ENCODE measurements around the gene SAMD11. TPM values are rescaled to one million over a fixed set of nuclear protein-coding genes. Genes with fewer than 3 reads are reported as not detected.

SAMD11 gene
- total and polyA plus RNA-seq, 10 of the 15 experiments (the other 5 are each of a cell fraction or from before 2014, with no cell fraction given) = 0.04 to 0.31 (median 0.19) TPM; not detected in 6

- Histone ChIP-seq H3K4me1 (ENCODE audit: control insufficient read depth, insufficient read depth, low read length) (no peaks in the 10 kb centered on the region), H3K9me3 (replicated peaks; ENCODE audit: control insufficient read depth, insufficient read depth, low read length) (no peaks in the 10 kb centered on the region), H3K27ac (ENCODE audit: control insufficient read depth, insufficient read depth) (no peak overlapping the region), H3K4me2 (ENCODE audit: control insufficient read depth, insufficient read depth) (no peak overlapping the region), H3K9ac (ENCODE audit: control insufficient read depth, insufficient read depth, low read length) (no peak overlapping the region), H3K36me3 (ENCODE audit: control insufficient read depth in 2 of 2, insufficient read depth in 2 of 2, low read length in 1 of 2) (no peaks in the 10 kb centered on the region), H4K20me1 (ENCODE audit: control insufficient read depth, insufficient read depth) (no peaks in the 10 kb centered on the region; the same call in 1 of the 2 replicates), H3K79me2 (ENCODE audit: control insufficient read depth, insufficient read depth, low read length) (no peaks in the 10 kb centered on the region), H3K4me3 (no peak overlapping the region), H3K27me3 (replicated peaks in 1 of 2; ENCODE audit: control insufficient read depth in 2 of 2, insufficient read depth in 2 of 2, low read length in 1 of 2) (no peaks in the 10 kb centered on the region; a peak in 3 of 4 replicates), H2AFZ (ENCODE audit: control insufficient read depth, low read depth, low read length) (no peak overlapping the region)
- ChIA-PET SMC1A (ENCODE audit: uncharacterized antibody, unreplicated experiment) (no interaction called here), RAD21 (ENCODE audit: unreplicated experiment) (no interaction called here), POLR2A (no interaction called here), CTCF (no interaction called here)
- intact Hi-C loops (cut with micrococcal nuclease; ENCODE audit: unreplicated experiment) = no loop called here
- TF ChIP-seq, protein P1, sequence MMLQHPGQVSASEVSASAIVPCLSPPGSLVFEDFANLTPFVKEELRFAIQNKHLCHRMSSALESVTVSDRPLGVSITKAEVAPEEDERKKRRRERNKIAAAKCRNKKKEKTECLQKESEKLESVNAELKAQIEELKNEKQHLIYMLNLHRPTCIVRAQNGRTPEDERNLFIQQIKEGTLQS (IDR thresholded peaks at IDR 0.05; ENCODE audit: borderline replicate concordance, extremely low read depth, low read depth, low read length) = no peak
- TF ChIP-seq POLR2AphosphoS5 (IDR thresholded peaks at IDR 0.05; ENCODE audit: low read length) = no peak
- WGBS (ENCODE audit: insufficient coverage, insufficient replicate concordance, low lambda C conversion rate, missing lambda C conversion rate) = 47% methylated on average over 24 of the region's 24 CpGs
- no TSS peak for BruUV-seq (replicated peaks)
- no peak for DNase-seq (ENCODE audit: low read depth, low spot score)
- in situ Hi-C loops (cut with MboI) = no loop called here
- ATAC-seq = peak; percentile 58
- no peak for FAIRE-seq
Observed at GRCh38 chr1:912740-913301, 10.9 kb upstream of the SAMD11 start.

GRCh38 chr1:913491-914130, 10.1 kb upstream of the SAMD11 start:
- Histone ChIP-seq H3K4me3 (no peak overlapping the region), H4K20me1 (ENCODE audit: control insufficient read depth, insufficient read depth) (no peaks in the 10 kb centered on the region; the same call in 1 of the 2 replicates), H3K79me2 (ENCODE audit: control insufficient read depth, insufficient read depth, low read length) (no peaks in the 10 kb centered on the region), H3K9ac (ENCODE audit: control insufficient read depth, insufficient read depth, low read length) (no peak overlapping the region), H3K27me3 (replicated peaks in 1 of 2; ENCODE audit: control insufficient read depth in 2 of 2, insufficient read depth in 2 of 2, low read length in 1 of 2) (no peaks in the 10 kb centered on the region; a peak in 3 of 4 replicates), H3K27ac (ENCODE audit: control insufficient read depth, insufficient read depth) (no peak overlapping the region), H2AFZ (ENCODE audit: control insufficient read depth, low read depth, low read length) (no peak overlapping the region), H3K4me1 (ENCODE audit: control insufficient read depth, insufficient read depth, low read length) (no peaks in the 10 kb centered on the region), H3K9me3 (replicated peaks; ENCODE audit: control insufficient read depth, insufficient read depth, low read length) (no peaks in the 10 kb centered on the region), H3K36me3 (ENCODE audit: control insufficient read depth in 2 of 2, insufficient read depth in 2 of 2, low read length in 1 of 2) (no peaks in the 10 kb centered on the region), H3K4me2 (ENCODE audit: control insufficient read depth, insufficient read depth) (no peak overlapping the region)
- in situ Hi-C loops (cut with MboI) (no loop called here), intact Hi-C loops (cut with micrococcal nuclease; ENCODE audit: unreplicated experiment) (no loop called here)
- TF ChIP-seq, protein P2, sequence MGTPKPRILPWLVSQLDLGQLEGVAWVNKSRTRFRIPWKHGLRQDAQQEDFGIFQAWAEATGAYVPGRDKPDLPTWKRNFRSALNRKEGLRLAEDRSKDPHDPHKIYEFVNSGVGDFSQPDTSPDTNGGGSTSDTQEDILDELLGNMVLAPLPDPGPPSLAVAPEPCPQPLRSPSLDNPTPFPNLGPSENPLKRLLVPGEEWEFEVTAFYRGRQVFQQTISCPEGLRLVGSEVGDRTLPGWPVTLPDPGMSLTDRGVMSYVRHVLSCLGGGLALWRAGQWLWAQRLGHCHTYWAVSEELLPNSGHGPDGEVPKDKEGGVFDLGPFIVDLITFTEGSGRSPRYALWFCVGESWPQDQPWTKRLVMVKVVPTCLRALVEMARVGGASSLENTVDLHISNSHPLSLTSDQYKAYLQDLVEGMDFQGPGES (IDR thresholded peaks at IDR 0.05) = no peak
- TF ChIP-seq, protein P3, sequence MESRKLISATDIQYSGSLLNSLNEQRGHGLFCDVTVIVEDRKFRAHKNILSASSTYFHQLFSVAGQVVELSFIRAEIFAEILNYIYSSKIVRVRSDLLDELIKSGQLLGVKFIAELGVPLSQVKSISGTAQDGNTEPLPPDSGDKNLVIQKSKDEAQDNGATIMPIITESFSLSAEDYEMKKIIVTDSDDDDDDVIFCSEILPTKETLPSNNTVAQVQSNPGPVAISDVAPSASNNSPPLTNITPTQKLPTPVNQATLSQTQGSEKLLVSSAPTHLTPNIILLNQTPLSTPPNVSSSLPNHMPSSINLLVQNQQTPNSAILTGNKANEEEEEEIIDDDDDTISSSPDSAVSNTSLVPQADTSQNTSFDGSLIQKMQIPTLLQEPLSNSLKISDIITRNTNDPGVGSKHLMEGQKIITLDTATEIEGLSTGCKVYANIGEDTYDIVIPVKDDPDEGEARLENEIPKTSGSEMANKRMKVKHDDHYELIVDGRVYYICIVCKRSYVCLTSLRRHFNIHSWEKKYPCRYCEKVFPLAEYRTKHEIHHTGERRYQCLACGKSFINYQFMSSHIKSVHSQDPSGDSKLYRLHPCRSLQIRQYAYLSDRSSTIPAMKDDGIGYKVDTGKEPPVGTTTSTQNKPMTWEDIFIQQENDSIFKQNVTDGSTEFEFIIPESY (IDR thresholded peaks at IDR 0.05) = no peak
- ChIA-PET RAD21 (ENCODE audit: unreplicated experiment) (no interaction called here), CTCF (no interaction called here), SMC1A (ENCODE audit: uncharacterized antibody, unreplicated experiment) (no interaction called here), POLR2A (no interaction called here)
- BruUV-seq (replicated peaks) = no TSS peak
- WGBS (ENCODE audit: insufficient coverage, insufficient replicate concordance, low lambda C conversion rate, missing lambda C conversion rate) = 25% methylated on average over 16 of the region's 16 CpGs
- DNase-seq (ENCODE audit: low read depth, low spot score) (no peak), FAIRE-seq (no peak), ATAC-seq (no peak)
